SKM-1 treated with dmso at 0.1 percent for 144 hours (cell line): ENCODE results near the gene ALLC.

Experiments
- DNase-seq: peaks from one replicate; lab custom pipeline; 2025; ENCODE audit not compliant: unreplicated experiment; lab: John Stamatoyannopoulos, UW

ALLC gene

DNA sequence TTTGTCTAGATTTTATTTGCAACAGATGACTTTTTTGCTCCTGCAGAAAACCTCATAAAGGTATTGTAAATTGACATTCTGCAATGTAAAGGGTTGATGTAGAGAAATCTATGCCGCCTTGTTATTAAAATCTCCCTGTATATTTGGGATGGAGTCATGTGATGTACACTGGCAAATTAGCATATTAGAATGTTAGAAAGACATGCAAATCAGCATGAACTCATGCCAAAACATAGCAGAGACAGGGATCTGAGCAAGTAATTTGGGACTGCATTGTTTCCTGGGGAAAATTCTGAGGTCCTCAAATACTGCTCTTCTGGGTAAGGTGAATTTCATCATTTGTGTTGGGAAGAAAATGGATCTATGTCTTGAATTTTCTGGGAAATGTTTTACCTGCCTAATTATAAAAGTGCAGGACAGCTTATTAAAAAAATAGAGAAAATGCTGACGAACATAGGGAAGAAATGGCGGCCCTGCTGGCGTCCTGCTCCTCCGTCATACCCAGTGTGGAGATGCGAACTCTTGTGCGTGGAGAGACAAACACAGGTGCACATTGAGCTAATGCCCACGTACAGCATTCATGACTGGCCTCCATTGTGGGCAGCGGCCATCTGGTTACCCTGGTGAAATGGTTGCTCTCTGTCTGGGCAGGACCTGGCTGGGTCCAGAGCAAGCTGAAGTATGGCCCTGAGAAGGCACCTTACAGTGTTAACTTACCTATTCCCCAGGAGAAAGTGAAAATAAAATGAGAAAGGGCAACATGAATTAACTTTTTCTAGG is 16.3 kb downstream of the ALLC start:
- no peak for DNase-seq

DNA sequence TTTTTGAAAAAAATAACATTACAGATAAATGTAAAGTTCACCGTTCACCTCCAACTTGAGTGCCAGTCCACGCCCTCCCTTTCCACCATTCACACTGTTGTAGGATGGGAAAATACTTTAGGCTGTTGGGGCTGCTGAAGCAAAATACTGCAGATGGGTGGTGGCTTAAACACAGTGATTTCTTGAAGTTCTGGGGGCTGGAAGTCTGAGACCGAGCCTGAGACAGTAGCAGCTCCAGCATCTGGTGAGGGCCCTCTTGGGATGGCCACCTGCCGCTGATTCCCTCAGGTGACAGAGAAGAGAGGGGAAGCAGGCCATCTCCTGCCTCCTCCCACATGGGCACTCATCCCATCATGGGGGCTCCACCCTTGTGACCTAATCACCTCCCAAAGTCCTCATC is 17.7 kb downstream of the ALLC start:
- DNase-seq = no peak

DNA sequence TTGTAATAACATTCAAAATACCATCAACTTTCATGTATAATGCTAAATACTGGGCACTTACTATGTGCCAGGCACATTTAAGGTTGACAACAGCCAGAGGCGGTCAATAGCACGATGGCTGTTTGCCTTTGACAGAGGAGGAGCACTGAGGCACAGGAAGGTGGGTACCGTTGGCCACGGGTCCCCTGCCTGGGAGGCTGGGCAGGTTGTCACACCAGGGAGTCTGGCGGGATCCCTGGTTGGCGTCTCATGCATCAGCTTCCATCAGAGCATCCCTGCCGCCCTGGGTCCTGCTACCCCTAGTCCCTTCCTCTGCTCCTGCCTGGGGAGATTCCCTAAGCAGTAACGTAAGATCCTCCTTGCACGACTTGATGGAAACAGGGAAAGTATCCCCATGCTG is 19.4 kb downstream of the ALLC start:
- DNase-seq = no peak

DNA sequence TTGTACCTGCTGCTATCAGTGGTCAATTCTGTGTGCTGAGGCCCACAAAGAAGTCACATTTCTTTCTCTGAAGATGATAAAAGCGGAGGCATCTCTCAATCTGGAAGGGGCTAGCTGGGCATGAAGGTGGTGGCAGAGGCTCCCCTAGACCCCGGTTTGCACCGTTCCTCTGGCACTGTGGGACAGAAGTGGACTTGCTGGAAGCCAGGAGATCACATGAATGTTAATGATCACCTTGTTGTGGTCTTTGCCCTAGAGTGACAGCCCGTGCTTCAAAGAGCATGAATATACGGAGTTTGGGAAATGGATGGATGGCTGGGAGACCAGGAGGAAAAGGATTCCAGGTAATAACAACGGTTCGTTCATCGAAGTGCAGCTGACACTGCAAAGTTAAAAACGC is 20.2 kb downstream of the ALLC start:
- no peak for DNase-seq

DNA sequence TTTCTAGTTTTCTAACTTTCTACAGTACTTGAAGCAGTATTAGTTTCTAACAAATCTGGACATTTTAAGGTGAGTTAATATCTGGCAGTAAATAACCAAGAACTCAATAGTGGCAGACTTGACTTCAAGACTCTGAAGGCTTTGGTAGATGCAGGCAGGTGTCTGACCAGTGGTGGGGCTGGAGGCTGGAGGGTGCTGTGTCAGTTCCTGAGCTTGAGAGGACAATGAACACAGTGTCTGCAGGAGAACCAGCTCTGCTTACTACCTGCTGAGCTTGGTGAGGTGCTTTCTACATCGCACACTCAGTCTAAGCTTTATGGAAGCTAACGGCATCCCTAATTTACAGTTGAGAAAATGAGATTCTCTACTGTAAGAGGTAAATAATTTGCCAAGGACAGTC is 21.2 kb downstream of the ALLC start:
- DNase-seq = no peak

DNA sequence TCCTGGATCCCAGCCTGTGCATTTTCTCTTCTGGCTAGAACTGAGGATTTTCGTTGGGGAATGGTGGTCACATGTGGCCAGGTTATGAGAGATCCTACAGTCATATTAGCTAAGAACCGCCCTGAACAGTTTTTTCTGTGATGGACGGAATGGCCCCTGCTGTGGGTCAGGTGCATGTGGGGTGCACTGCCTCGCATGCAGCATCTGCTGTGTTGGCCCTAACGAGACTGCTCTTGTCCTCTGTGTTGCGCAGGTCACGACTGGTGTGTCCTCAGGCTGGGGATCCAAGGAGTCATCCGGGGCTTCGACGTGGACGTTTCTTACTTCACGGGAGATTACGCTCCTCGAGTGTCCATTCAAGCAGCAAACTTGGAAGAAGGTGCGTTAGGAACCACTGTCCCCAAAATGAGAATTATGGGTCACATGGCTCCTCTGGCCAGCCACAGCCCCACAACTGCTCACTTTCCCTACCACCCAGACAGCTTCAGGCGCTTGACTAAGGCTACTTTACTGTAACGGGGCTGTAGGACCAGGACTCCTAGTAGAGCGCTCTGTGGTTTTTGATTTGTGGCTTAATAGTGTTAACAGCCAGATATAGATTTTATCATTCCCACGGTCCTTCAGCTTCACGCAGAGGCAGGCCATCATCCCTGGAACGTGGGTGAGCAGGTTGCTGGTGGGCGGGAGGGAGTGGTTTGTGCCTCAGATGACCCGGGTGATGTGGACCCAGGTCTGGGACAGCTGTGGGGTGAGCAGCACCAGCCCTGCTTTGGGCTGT is 21.8 kb downstream of the ALLC start:
- DNase-seq = no peak

DNA sequence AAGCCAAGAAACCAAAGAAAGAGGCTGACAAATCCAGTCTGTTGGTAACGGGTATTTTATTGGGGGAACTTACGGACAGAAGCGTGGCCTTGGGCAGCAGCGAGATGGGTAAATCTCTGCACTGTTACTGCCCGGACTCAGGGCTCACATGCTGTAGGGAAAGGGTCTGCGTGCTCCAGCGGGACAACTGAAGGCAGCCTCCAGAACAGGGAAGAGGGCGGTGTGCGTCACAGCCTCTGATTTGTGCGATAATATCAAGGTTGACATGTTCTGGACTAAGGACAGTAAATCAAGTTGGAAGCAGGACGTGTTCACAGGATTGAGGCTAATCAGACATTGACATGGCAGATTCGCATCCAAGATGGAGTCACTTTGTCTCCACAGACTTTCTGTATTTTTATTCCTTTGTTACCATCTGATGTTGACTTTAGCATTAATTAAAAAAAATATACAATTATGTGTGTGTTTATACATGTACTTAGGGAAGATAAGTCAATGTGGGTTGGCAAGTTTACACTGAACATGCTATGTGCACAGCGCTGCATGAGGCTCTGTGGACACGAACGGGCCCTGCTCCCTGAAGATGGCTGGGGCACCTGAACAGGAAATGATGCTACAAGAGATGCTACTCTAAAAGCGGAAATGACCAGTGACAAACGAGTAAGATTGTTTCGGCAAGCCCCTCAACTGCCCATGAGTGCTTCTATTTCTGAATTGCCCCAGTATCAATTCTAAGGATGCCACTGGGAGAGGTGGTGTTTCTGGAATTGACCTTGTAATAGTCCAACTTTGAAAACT is 22.7 kb downstream of the ALLC start:
- DNase-seq = no peak

DNA sequence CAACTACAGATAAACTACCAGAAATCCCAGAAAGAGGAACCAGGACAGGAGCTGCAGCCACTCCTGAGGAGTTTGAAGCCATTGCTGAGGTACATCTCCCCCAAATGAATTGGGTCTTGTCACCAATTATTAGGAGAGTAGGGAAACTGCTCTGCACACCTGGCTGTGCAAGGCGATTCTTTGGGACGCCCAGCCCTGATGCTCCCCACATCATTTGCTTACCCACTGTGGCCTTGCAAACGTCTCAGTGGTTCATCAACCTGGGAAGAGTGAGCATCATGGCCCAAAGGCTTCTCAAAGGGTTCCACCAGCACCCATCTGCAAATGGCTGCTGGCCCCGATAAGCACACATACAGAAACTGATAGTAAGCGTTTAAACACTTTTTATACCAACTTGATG is 23.6 kb downstream of the ALLC start:
- no peak for DNase-seq

DNA sequence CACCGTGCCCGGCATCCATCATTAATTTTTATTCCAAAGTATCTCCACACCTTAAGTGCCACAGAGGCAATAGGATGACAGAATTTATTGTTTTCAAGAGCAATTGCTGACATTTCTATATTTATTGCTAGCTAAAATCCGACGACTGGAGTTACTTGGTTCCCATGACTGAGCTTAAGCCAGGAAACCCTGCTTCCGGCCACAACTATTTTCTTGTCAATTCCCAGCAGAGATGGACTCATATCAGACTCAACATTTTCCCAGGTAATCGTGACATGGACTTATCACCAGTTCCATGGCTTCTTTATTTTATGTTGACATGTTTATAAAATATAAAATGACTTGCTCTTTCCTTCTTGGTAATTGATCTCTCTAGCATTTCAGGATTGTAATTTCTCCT is 24.8 kb downstream of the ALLC start:
- no peak for DNase-seq

DNA sequence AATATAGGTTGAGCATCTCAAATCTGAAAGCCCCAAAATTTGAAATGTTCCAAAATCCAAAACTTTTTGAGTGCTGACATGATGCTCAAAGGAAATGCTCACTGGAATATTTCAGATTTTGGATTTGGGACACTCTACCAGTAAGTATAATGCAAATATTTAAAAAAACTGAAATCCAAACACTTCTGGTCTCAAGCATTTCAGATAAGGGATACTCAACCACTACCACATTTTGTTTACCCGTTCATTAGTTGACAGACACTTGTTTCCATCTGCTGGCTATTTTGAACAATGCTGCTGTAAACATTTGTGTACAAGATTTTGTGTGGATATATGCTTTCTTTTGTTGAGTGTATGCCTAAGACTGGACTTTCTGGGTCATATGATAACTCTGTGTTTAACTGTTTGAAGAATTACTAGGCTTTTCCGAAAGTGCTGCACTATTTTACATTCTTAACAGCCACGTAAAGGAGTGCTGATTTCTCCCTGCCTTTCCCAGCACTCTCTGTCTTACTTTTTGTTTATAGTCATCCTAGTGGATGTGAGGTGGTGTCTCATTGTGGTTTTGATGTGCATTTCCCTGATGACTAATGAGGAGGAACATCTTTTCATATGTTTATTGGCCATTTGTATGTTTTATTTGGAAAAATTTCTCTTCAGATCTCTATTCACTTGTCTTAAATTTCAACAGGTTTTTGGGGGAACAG is 25.9 kb downstream of the ALLC start:
- DNase-seq = no peak

DNA sequence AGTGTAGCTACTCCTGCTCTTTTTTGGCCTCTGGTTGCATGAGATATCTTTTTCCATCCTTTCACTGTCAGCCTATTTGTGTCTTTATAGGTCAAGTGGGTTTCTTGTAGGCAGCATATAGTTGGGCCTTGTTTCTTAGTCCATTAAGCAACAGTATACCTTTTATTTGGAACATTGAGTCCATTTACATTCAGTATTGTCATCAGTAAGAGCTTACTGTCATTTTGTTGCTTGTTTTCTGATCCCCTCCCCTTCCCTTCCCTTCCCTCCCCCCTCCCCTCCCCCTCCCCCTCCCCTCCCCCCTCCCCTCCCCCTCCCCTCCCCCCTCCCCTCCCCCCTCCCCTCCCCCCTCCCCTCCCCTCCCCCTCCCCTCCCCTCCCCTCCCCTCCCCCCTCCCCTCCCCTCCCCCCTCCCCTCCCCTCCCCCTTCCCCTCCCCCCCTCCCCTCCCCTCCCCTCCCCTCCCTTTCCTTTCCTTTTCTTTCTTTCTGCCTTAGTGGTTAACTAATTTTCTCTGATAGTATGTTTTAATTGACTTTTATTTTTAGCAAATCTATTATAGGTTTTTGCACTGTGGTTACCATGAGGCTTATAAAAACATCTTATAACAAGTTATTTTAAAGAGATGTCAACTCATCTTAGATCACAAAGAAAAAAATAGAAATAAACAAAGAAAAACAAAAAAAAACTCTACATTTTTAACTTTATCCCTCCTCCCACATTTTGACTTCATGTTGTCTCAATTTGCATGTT is 32.2 kb downstream of the ALLC start:
- DNase-seq = no peak

DNA sequence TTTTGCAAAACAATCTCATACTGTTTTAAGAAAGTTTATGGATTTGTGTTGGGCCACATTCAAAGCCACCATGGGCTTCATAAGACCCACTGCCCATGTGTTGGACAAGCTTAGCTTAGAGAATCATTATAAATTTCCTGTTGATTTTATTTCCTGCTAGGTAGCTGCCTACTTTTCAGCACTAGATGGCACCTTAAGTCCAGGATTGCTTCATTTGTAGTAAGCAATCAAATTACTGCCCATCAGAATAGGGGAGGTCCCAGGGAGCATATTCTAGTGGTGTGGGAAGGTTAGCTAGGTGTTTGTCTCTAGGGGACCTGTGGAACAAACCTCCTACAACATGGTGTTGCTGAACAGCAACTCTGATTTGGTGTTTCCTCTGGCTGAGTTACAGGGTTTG is 34.4 kb downstream of the ALLC start:
- no peak for DNase-seq

DNA sequence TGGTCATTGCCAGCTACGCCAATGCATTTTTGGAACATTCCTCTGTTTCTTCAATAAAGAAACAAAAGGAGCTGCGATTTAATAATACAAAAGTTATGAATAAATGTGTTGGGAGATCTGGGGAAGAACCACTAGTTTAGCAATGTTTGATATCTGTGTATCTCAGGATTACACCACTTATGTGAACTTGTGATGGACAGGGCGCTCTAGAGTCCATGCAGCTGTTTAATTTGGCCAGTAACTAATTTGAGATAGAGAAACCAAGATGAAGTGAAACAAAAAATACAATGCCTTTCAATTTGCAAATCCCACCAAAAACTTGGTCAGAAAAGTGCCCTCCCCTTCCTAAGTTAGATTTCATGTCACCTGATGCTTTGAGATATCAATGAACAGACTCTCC is 38.5 kb downstream of the ALLC start:
- DNase-seq = no peak

DNA sequence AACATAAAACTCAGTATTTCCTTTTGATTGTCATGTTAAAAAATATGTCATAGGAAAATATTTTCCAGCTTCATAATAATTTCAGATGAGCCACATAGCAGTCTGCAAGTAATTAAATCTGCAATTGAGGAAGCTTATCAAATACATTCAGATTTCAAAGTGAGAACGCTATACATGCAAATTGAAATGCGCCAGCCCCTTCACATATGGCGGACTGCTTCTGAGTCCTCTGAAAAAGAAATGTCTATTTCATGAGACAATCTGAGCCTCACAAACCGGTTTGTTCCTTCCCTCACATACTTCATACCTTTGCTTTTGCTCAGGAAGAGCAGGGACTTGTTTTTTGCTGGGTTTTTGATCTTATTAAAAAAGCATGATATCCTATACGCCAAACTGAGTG is 43.1 kb downstream of the ALLC start:
- no peak for DNase-seq

DNA sequence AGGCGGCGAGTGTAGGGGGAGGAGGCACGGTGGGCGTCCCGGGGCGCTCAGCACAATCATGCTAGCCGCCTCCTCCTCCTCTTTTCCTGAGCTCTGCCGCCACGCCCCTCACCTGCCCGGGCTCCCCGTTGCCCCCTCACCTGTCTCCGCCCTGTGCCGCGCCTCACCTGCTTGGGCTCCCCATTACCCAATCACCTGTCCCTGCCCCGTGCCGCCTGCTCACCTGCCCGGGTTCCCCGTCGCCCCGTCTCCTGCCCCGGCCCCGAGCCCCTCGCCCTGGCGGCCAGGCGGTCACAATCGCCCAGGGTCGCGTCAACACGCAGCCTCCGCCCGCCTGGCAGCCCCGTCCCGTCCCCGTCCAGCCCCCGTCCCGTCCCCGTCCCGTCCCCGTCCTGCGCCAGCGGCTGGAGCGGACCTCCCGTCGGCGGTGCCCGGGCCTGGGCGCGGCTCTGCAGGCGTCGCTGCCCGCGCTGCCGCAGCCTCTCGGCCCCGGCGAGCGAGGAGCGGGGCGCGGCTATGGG is 45.3 kb downstream of the ALLC start, which contains the start of gene DCDC2C:
DCDC2C (plus strand) TSS at position 340 of the 521 bp plus-strand sequence; CDS start at position 517, 177 bp downstream.
- no peak for DNase-seq

DNA sequence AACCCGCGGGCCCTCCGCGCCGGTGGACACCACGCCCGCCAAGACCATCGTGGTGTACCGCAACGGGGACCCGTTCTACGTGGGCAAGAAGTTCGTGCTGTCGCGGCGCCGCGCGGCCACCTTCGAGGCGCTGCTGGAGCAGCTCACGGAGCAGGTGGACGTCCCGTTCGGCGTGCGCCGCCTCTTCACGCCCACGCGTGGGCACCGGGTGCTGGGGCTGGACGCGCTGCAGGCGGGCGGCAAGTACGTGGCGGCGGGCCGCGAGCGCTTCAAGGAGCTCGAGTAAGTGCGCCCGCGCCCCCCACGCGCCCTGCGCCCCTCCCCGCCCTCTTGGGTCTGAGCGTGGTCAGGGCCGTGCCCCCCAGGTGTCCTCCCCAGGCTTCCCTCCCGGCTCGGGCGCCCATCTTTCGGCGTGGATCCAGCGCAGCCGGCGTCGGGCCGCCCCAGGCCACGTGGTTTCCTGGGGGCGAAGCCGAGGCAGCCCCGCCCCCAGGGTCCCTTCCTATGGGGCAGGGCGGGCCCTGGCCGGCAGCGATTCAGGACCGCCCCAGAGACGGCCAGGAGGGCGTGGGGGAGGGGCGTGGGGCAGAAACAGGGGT is 45.9 kb downstream of the ALLC start:
- no peak for DNase-seq

DNA sequence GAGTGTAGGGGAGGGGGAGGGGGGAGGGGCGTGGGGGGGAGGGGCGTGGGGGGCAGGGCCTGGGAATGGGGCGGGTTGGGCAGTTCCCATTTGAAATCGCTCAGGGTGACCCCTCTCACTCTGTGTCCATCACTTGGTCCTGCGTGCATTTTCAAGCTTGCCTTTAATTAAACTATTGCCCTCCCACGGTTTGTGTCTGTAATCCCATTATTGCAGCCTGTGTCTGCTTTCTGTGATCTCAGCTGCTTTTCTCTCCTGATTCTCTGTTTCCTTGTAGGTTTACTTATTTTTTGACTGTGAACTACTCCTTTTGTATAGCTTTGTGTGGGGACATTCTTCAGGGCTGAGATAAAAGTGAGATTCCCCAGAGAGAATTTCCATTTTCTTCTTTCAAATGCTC is 46.7 kb downstream of the ALLC start:
- no peak for DNase-seq

DNA sequence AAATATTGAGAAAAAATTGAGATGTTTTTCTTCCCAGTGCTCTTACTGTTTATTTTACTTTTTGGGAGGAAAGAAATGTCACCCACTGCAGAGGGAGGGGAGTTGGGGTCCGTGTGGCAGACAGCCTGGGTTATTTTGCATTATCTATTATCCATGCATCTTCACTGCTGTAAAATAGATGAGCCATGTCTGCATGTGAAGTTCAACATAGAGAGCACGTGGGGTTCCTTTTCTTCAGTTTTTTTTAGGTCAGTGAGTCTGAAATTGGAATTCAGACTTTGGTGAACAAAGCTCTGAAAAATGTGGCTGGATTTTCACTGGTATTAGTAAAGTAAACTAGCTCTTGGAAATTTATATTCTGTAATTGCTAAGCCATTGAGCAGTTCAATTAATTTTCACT is 47.8 kb downstream of the ALLC start:
- DNase-seq = no peak

DNA sequence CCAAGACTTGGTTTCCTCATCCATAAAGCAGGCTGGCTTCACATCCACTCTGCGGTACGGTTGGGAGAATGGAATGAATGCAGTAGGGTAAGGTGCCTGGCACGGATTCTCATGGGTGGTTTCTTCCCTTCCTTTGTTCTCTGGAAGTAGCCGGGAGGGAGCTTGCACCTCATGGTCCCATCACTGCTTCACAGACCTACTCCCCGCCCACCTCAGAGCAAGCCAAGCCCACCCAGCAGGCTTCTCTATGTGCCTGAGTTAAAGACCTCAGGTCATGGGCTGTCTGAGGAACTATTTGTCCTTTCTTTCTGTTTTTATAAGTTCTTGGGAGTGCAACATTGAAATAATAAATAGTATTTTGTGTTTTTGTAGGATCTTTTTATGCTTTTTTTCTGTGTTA is 48.9 kb downstream of the ALLC start:
- DNase-seq = no peak

DNA sequence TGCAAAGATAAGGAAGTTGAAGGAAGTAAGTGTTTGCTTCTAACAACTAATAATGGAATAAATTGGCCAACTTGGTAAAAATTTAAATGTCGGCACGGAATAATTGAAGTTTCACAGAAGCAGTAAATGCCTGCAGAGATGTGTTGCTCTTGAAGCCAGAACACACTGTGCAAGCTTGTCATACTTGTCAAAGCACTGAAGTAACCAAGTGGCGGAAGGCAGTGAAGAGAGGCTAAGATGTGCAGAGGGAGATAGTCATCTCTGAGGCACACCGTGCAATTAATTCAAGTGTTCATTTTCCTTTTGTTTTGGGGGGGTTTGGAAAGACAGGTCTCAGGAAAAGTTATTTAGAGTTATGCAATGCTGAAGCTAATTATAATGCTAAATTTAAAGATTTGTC is 50.6 kb downstream of the ALLC start:
- DNase-seq = no peak
